C4-2B (cell line): Measurements from ENCODE around the gene SUFU.

Experiments used
- CTCF ChIP-seq: fragments of 450-650 bp; conservative IDR thresholded peaks from 2 replicates; pipeline ENCODE4 v1.5.1; 2017; ENCODE audit warnings: mild to moderate bottlenecking
- ZFX ChIP-seq: fragments of 450-650 bp; IDR thresholded peaks from 2 replicates; pipeline ENCODE4 v1.6.1; 2017

- TF ChIP-seq CTCF (no peak), ZFX (no peak)
Measured at GRCh38 chr10:102480396-102480795, 23.4 kb upstream of the SUFU start.
